ENCODE measurements around the gene GCK.
"Not testable (repeated sequence)": the region's sequence is repeated elsewhere in the genome, so short reads cannot be mapped to it uniquely, and the experiment has no call there.

Gene GCK

GRCh38 chr7:44145479-44145968 lies 43.7 kb downstream of the GCK start:
- in situ Hi-C loops (cut with MboI; ENCODE audit: low sequenced_read_pairs), result no loop called here

GRCh38 chr7:44144968-44145478 lies 44.2 kb downstream of the GCK start:
- in situ Hi-C loops (cut with MboI; ENCODE audit: low sequenced_read_pairs), result no loop called here

GRCh38 chr7:44144426-44144967 lies 44.7 kb downstream of the GCK start:
- in situ Hi-C loops (cut with MboI; ENCODE audit: low sequenced_read_pairs), result no loop called here

GRCh38 chr7:44143646-44144250 lies 45.5 kb downstream of the GCK start:
- in situ Hi-C loops (cut with MboI; ENCODE audit: low sequenced_read_pairs), result no loop called here

GRCh38 chr7:44142028-44142427 lies 47.2 kb downstream of the GCK start:
- in situ Hi-C loops (cut with MboI; ENCODE audit: low sequenced_read_pairs), result no loop called here

- in situ Hi-C loops (cut with MboI; ENCODE audit: low sequenced_read_pairs), result no loop called here
Observed at GRCh38 chr7:44141221-44141850, 47.9 kb downstream of the GCK start, which contains the start of gene MYL7. TSS of gene MYL7 (minus strand) at chr7:44141332. CDS start at chr7:44141305, 27 bp downstream.

GRCh38 chr7:44140341-44140740 lies 48.9 kb downstream of the GCK start:
- in situ Hi-C loops (cut with MboI; ENCODE audit: low sequenced_read_pairs), result no loop called here

- in situ Hi-C loops (cut with MboI; ENCODE audit: low sequenced_read_pairs), result no loop called here
Observed at GRCh38 chr7:44139311-44140010, 49.8 kb downstream of the GCK start.

GRCh38 chr7:44138698-44139097 lies 50.5 kb downstream of the GCK start:
- in situ Hi-C loops (cut with MboI; ENCODE audit: low sequenced_read_pairs), result no loop called here

- in situ Hi-C loops (cut with MboI; ENCODE audit: low sequenced_read_pairs), result no loop called here
Observed at GRCh38 chr7:44136731-44137130, 52.5 kb downstream of the GCK start.

GRCh38 chr7:44134943-44135628 lies 54.2 kb downstream of the GCK start:
- in situ Hi-C loops (cut with MboI; ENCODE audit: low sequenced_read_pairs), result no loop called here

- in situ Hi-C loops (cut with MboI; ENCODE audit: low sequenced_read_pairs), result no loop called here
Observed at GRCh38 chr7:44133295-44133694, 55.9 kb downstream of the GCK start.

GRCh38 chr7:44132039-44132438 lies 57.2 kb downstream of the GCK start:
- in situ Hi-C loops (cut with MboI; ENCODE audit: low sequenced_read_pairs), result no loop called here

GRCh38 chr7:44131173-44132029 lies 57.8 kb downstream of the GCK start:
- in situ Hi-C loops (cut with MboI; ENCODE audit: low sequenced_read_pairs), result no loop called here

GRCh38 chr7:44128721-44129582 lies 60.3 kb downstream of the GCK start:
- in situ Hi-C loops (cut with MboI; ENCODE audit: low sequenced_read_pairs), result no loop called here

- in situ Hi-C loops (cut with MboI; ENCODE audit: low sequenced_read_pairs), result no loop called here
Observed at GRCh38 chr7:44127161-44127560, 62.1 kb downstream of the GCK start.

GRCh38 chr7:44126574-44126973 lies 62.7 kb downstream of the GCK start:
- in situ Hi-C loops (cut with MboI; ENCODE audit: low sequenced_read_pairs), result not testable (repeated sequence)

- in situ Hi-C loops (cut with MboI; ENCODE audit: low sequenced_read_pairs), result no loop called here
Observed at GRCh38 chr7:44124822-44125202, 64.4 kb downstream of the GCK start.
